Measurements from ENCODE around the gene AKT1. TPM values are rescaled to one million over a fixed set of nuclear protein-coding genes. Genes with fewer than 3 reads are reported as not detected.
"Not testable (repeated sequence)": the region's sequence is repeated elsewhere in the genome, so short reads cannot be mapped to it uniquely, and the experiment has no call there.

The AKT1 gene
- total RNA-seq, 1 experiment from 2014 or later, result 176 TPM

DNA sequence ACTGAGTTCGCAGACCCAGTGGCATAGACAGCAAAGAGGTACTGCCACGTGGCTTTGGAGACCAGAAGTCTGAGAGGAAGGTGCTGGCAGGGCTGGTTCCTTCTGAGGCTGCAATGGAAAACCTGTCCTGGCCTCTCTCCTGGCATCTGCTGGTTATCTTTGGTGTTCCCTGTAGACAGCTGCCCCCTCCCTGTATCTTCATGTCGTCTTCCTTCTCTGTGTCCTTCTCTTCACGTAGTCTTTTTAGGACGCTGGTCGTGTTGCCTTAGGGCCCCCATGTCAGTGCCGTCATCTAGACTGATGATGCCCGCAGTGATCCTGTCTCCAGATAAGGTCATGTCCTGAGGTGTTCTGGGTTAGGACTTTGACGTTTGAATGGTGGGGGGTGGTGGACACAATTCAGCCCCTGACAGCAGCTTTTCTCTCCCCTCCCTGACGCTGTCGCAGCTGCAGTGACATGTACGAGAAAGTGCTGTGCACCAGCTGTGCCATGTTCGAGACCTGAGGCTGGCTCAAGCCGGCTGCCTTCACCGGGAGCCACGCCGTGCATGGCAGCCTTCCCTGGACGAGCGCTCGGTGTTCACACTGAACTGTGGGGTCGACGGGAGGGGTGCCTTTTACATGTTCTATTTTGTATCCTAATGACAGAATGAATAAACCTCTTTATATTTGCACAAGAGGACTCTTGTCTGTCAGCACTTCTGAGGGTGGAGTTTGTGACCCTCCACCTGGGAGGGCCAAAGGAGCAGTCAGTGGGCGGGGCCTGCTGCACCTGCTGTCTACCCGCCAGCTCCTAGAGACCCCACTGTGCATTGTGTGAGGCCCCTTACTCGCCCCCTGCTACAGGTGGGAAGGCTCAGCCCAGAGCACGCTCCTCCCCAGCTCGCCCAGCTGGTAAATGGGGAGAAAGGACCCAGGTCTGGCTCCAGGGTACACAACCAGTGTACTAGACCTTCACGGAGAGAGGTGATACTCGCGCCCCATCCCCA, 36.3 kb downstream of the AKT1 start:
- no peaks in the 10 kb centered on the region for H3K9me3 ChIP-seq (replicated peaks)
- H3K27me3 ChIP-seq (replicated peaks), result no peaks in the 10 kb centered on the region
- DNase-seq (ENCODE audit: low read depth in 1 of 2, low spot score in 2 of 2), result no peak
- H3K27ac ChIP-seq, result no peak overlapping the region
- no peak overlapping the region for H3K4me3 ChIP-seq
- peaks cover 3% of the 10 kb centered on the region for H3K4me1 ChIP-seq (replicated peaks)
- peaks cover 68% of the 10 kb centered on the region for H3K36me3 ChIP-seq

- no peak overlapping the region for H3K4me3 ChIP-seq
- peaks cover 78% of the 10 kb centered on the region for H3K36me3 ChIP-seq
- DNase-seq (ENCODE audit: low read depth in 1 of 2, low spot score in 2 of 2), result no peak
- H3K27me3 ChIP-seq (replicated peaks), result no peaks in the 10 kb centered on the region
- H3K9me3 ChIP-seq (replicated peaks), result no peaks in the 10 kb centered on the region
- no peak overlapping the region for H3K27ac ChIP-seq
- peaks cover 7% of the 10 kb centered on the region for H3K4me1 ChIP-seq (replicated peaks)
These were observed 37.7 kb downstream of the AKT1 start for GRCh38 chr14:104757681-104758392.

GRCh38 chr14:104757238-104757585, 38.3 kb downstream of the AKT1 start:
- Histone ChIP-seq H3K9me3 (replicated peaks) (peaks cover under 1% of the 10 kb centered on the region), H3K27me3 (replicated peaks) (no peaks in the 10 kb centered on the region), H3K27ac (no peak overlapping the region), H3K36me3 (peaks cover 74% of the 10 kb centered on the region), H3K4me3 (no peak overlapping the region), H3K4me1 (replicated peaks) (peaks cover 9% of the 10 kb centered on the region)
- no peak for DNase-seq (ENCODE audit: low read depth in 1 of 2, low spot score in 2 of 2)

DNA sequence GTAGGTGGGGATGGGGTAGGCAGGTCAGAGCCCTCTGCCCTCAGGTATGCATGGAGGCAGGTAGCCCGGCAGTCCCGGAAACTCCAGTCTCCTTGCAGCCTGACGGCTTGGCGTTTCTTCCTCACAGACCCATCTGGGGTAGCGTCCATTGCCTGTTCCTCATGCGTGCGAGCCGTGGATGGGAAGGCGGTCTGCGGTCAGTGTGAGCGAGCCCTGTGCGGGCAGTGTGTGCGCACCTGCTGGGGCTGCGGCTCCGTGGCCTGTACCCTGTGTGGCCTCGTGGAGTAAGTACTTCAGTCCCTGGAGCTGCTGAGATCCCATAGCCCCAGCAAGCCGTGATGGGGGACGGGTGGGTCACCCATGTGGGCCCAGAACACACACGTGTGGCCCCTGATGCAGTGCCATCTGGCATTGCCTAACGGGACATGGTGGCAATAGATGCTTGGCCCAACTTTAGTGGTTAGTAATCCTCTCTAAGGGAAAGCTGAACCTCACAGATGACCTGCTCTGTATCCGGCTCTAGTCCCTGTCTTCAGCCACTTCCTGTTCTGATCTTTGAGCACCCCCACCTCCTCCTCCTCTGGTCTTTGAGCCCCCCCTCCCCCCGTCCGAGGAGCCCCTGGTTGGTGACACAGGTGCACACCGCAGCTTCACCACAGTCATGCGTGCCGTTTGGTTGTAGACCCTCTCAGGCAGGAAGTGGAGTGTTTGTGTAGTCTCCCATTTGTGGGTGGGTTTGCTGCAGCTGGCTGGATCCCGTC, 38.9 kb downstream of the AKT1 start:
- Histone ChIP-seq H3K9me3 (replicated peaks) (peaks cover 5% of the 10 kb centered on the region), H3K27me3 (replicated peaks) (no peaks in the 10 kb centered on the region), H3K4me3 (no peak overlapping the region), H3K36me3 (peaks cover 69% of the 10 kb centered on the region), H3K27ac (no peak overlapping the region), H3K4me1 (replicated peaks) (peaks cover 14% of the 10 kb centered on the region)
- no peak for DNase-seq (ENCODE audit: low read depth in 1 of 2, low spot score in 2 of 2)

GRCh38 chr14:104755621-104756020, 39.9 kb downstream of the AKT1 start:
- Histone ChIP-seq H3K36me3 (peaks cover 65% of the 10 kb centered on the region), H3K27ac (no peak overlapping the region), H3K4me1 (replicated peaks) (peaks cover 14% of the 10 kb centered on the region), H3K27me3 (replicated peaks) (no peaks in the 10 kb centered on the region), H3K4me3 (no peak overlapping the region), H3K9me3 (replicated peaks) (peaks cover 5% of the 10 kb centered on the region)
- DNase-seq (ENCODE audit: low read depth in 1 of 2, low spot score in 2 of 2), result no peak

DNA sequence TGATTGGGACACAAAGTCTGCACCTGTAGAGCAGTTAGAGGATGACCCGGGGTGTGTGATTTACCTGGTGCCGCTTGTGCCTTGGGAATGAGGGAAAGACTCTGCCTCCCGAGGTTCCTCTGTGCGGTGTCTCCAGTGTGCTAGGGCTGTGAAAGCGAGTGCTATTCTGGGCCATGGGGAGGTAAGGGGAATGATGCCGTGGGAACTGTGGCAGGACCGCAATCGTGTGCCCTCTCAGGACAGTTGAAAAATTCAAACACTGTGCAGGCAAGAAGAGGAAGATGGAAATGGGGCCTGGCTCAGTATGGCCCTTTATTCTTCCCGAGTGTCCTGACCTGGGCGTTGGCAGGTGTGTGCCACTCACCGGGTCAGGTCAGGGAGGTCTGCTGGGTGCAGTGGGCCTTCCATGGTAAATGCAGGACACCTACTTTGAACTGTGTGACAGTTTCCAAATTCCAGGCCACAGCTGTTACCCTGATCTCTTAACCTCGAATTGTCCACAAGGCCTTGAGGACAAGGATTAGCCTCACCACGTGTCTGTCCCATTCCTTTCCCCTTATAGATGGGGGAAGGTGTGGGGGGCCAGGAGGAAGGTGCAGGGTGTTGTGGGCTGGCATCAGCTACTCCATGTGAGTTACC, 41.2 kb downstream of the AKT1 start:
- Histone ChIP-seq H3K4me1 (replicated peaks) (peaks cover 14% of the 10 kb centered on the region), H3K4me3 (peak overlapping the region; percentile 88), H3K36me3 (peaks cover 59% of the 10 kb centered on the region), H3K27me3 (replicated peaks) (no peaks in the 10 kb centered on the region), H3K27ac (no peak overlapping the region), H3K9me3 (replicated peaks) (peaks cover 5% of the 10 kb centered on the region)
- DNase-seq (ENCODE audit: low read depth in 1 of 2, low spot score in 2 of 2), result no peak

GRCh38 chr14:104753528-104754212, 41.9 kb downstream of the AKT1 start:
- no peak for DNase-seq (ENCODE audit: low read depth in 1 of 2, low spot score in 2 of 2)
- H3K27ac ChIP-seq, result peak overlapping the region; percentile 67
- H3K27me3 ChIP-seq (replicated peaks), result no peaks in the 10 kb centered on the region
- peaks cover 14% of the 10 kb centered on the region for H3K4me1 ChIP-seq (replicated peaks)
- H3K4me3 ChIP-seq, result peak overlapping the region; percentile 88
- peaks cover 5% of the 10 kb centered on the region for H3K9me3 ChIP-seq (replicated peaks)
- H3K36me3 ChIP-seq, result peaks cover 52% of the 10 kb centered on the region

DNA sequence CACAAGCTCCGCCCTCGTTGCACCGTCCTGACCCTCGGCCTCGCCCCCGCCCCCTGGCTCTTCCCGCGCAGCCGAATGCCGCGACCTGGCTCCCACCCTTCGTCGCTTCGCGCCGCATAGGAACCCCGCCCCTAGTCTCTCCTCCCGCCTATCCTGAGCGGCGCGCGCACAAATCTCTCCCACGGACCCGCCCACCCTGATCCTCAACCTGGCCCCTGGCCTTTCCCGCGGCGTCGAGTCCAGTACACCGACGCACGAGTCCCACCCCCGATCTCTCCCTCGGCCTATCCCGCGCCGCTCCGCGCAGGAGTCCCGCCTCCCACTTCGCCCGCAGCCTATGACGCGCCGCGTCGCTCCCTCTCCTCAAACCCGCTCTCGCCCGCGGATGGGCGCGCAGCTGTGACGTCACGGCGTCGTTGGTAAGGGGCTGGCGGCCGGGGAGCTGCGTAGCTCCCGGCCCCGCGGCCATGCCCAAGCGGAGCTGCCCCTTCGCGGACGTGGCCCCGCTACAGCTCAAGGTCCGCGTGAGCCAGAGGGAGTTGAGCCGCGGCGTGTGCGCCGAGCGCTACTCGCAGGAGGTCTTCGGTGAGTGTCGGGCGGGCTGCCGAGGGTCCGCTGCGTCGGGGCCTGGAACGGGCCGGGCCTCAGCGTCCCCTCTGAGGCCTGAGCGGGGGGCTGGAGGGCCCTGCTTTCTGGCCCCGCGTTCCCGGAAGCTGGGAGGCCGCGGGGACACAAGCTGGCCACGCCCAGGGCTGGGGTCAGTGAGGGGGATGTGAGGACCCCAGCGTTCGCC, 42.6 kb downstream of the AKT1 start, which contains the start of gene SIVA1:
TSS of gene SIVA1 (plus strand) at position 413 of the 793 bp plus-strand sequence. CDS start at position 468, 55 bp downstream.
- peak within 1 kb of the TSS; percentile 67 for H3K27ac ChIP-seq
- DNase-seq (ENCODE audit: low read depth in 1 of 2, low spot score in 2 of 2), result peak; percentile 99
- H3K9me3 ChIP-seq (replicated peaks), result peaks cover 5% of the 10 kb centered on the region
- H3K4me1 ChIP-seq (replicated peaks), result peaks cover 14% of the 10 kb centered on the region
- H3K27me3 ChIP-seq (replicated peaks), result no peaks in the 10 kb centered on the region
- peak within 1 kb of the TSS; percentile 88 for H3K4me3 ChIP-seq
- H3K36me3 ChIP-seq, result peaks cover 46% of the 10 kb centered on the region

DNA sequence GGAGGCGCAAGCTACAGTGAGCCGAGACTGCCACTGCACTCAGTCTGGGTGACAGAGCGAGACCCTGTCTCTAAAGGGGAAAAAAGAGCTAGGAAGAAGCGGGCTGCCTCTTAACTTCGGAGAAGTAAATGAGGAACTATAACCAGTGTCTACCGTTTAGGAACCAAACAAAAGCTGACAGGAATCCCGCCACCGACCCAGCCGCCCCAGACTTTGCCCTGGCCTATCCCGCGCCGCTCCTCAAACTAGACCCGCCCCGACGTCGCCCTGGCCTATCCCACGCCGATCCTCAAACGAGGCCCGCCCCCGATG, 43.2 kb downstream of the AKT1 start:
- Histone ChIP-seq H3K27ac (peak overlapping the region; percentile 60), H3K9me3 (replicated peaks) (peaks cover 5% of the 10 kb centered on the region), H3K27me3 (replicated peaks) (no peaks in the 10 kb centered on the region), H3K4me1 (replicated peaks) (peaks cover 14% of the 10 kb centered on the region), H3K4me3 (peak overlapping the region; percentile 88), H3K36me3 (peaks cover 41% of the 10 kb centered on the region)
- no peak for DNase-seq (ENCODE audit: low read depth in 1 of 2, low spot score in 2 of 2)

GRCh38 chr14:104751539-104752422, 43.8 kb downstream of the AKT1 start:
- peak overlapping the region; percentile 88 for H3K4me3 ChIP-seq
- peaks cover 5% of the 10 kb centered on the region for H3K9me3 ChIP-seq (replicated peaks)
- peak overlapping the region; percentile 60 for H3K27ac ChIP-seq
- H3K4me1 ChIP-seq (replicated peaks), result peaks cover 14% of the 10 kb centered on the region
- peaks cover 35% of the 10 kb centered on the region for H3K36me3 ChIP-seq
- no peak for DNase-seq (ENCODE audit: low read depth in 1 of 2, low spot score in 2 of 2)
- H3K27me3 ChIP-seq (replicated peaks), result no peaks in the 10 kb centered on the region

GRCh38 chr14:104750753-104751057, 44.8 kb downstream of the AKT1 start:
- H3K9me3 ChIP-seq (replicated peaks); H3K27me3 ChIP-seq (replicated peaks); H3K27ac ChIP-seq; H3K4me3 ChIP-seq; DNase-seq (ENCODE audit: low read depth in 1 of 2, low spot score in 2 of 2): not testable (repeated sequence)
- Histone ChIP-seq H3K4me1 (replicated peaks) (peaks cover 14% of the 10 kb centered on the region), H3K36me3 (peaks cover 24% of the 10 kb centered on the region)
